ENCODE results near the gene IFI27L1.

The IFI27L1 gene

GRCh38 chr14:94115631-94116030 lies 34.5 kb downstream of the IFI27L1 start:
- DNase-seq = no peak

DNA sequence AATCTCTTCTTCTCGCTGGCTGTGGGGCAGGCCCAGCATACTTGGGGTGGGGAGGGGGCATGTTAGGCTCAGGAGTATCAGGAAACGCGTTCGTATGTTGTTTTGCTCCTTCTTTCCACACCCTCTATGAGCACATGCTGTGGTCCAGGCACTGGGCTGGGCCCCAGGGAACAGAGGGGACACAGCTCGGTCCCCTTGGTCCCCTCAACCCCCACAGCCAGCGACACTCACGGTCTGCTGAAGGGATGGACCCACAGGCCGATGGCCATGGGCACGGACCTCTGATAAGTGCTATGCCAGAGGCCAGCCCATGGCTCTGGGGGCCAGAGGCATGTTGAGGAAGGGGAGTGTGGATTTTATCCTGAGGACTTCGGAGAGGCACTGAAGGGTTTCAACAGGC lies 35.6 kb downstream of the IFI27L1 start:
- no peak for DNase-seq

DNA sequence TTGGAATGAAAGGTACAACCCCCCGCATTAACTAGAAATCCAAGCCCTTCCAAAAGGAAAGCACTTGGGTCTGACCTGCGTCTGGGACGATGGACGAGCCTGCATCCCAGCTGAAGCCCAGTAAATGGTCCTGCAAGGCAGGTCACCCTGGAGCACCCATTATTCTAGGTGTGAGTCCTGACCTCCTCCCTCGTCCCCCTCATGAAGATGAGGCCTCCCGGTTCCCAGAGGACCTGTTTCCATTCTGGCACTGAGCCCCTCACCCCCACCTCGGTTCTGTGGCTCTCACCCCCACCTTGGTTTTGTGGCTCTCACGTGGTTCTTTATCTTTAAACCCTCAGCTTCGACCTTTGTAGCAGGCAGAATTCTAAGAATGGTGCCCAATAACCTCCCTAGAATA lies 36.7 kb downstream of the IFI27L1 start:
- DNase-seq = no peak

DNA sequence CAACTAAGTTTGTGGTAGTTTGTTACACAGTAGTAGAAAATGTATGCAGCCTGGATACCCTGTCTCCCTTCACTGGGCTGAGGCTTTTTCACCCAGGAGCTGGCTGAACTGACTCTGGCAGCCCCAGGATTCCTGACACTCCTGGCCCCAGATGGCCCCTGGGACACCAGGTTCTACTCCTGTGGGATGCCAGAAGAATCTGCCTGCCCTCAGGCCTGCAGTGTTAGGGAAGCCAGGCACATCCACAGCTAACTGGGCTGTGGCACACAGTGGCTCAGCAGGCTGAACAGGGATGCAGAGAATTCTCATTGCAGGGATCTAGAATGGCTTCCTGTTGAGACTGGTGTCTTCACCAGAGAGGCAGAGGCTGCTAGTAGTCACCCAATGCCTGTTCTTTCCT lies 38.0 kb downstream of the IFI27L1 start:
- no peak for DNase-seq

GRCh38 chr14:94120667-94121340 lies 39.7 kb downstream of the IFI27L1 start:
- DNase-seq = no peak

DNA sequence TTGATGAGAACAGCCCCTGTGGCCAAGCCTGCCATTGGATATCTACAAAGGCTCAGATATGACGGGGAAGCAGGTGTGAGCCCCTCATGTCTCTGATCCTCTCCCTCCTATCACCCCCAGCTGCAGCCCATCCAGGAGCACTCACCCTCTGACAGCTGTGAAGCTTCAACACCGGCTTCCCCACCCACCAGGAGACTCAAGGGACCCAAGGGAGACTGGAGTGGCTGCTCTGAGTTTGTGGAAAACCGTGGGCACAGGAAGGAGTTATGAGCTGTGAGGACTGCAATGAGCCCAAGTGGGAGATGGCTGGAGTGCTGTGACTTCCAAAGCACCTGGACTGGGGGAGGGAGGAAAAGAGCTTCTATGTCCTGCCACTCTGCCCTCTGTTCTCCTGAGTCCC lies 40.4 kb downstream of the IFI27L1 start:
- no peak for DNase-seq

- DNase-seq = no peak
These were observed 41.3 kb downstream of the IFI27L1 start for GRCh38 chr14:94122438-94122837.

GRCh38 chr14:94123296-94123695 lies 42.2 kb downstream of the IFI27L1 start:
- DNase-seq = no peak

DNA sequence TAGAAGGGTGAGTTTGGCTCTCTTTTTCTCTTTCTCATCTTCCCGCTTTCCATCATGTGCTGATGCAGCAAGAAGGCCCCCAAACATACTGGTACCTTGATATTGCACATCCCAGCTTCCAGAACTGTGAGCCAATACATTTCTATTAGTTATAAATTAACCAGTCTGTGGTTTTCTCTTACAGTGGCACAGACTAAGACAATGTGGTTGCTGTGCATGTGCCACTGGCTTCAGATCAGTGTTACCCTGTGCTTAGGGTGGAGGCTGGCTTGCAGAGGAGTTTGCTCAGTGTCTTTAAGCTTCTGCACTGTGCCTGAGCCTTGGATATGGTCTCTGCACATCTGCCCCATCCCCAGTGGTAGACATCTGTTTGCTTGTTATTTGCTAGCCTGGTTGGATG lies 42.8 kb downstream of the IFI27L1 start:
- DNase-seq = no peak

GRCh38 chr14:94124582-94125377 lies 43.7 kb downstream of the IFI27L1 start:
- DNase-seq = no peak

GRCh38 chr14:94125659-94126418 lies 44.7 kb downstream of the IFI27L1 start:
- DNase-seq = no peak

- no peak for DNase-seq
These were observed 45.2 kb downstream of the IFI27L1 start for GRCh38 chr14:94126419-94126677.

DNA sequence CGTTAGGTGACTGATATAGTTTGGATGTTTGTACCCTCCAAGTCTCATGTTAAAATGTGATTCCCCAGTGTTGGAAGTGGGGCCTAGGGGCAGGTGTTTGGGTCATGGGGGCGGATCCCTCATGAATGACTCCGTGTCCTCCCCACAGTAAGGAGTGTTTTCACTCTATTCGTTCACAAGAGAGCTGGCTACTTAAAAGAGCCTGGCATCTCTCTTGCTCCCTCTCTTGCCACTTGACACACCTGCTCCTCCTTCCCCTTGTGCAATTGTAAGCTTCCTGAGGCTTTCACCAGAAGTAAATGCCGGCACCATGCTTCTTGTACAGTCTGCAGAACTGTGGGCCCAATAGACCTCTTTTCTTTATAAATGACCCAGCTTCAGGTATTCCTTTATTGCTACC lies 45.7 kb downstream of the IFI27L1 start:
- no peak for DNase-seq

GRCh38 chr14:94127330-94127729 lies 46.2 kb downstream of the IFI27L1 start:
- no peak for DNase-seq

GRCh38 chr14:94128216-94128839 lies 47.2 kb downstream of the IFI27L1 start:
- no peak for DNase-seq

DNA sequence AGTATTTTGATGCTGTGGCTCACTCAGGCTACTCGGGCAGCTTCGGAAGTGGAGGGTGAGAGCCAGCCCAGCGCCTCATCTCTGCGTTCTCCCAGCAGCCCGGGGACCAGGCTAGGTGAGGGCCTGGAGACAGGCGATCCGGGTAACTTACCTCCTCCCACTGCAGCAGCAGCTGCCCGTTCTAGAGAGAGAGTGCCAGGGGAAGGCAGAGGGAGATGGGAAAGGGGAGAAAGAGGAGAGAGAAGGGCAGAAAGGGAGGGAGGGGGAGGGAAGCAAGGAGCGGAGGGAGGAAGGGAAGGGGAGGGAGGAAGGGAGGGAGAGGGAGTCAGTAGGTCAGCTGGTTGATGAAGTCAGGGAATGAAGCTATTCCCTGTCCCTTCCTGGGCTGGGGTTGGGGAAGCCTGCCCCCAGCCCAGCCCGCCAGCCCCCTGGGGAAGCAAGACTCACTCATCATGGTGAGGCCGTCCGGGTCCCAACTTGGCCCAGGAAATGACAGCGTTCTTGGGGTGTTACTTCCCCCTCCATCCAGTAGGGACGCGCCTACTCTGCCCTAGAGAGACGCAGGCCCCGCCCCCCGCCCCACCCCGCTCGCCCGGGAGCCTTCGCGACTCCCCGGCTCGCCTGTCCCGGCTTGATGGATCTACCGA lies 48.1 kb downstream of the IFI27L1 start, which contains the start of gene IFI27L2:
IFI27L2 (minus strand) TSS at position 494 of the 647 bp plus-strand sequence; CDS start at position 454, 40 bp downstream.
- DNase-seq = peak; percentile 82

GRCh38 chr14:94129758-94130414 lies 48.8 kb downstream of the IFI27L1 start:
- peak; percentile 71 for DNase-seq

GRCh38 chr14:94132285-94132887 lies 51.3 kb downstream of the IFI27L1 start:
- peak; percentile 86 for DNase-seq

GRCh38 chr14:94135476-94135875 lies 54.4 kb downstream of the IFI27L1 start:
- DNase-seq = no peak

GRCh38 chr14:94136575-94137331 lies 55.6 kb downstream of the IFI27L1 start:
- DNase-seq = peak; percentile 82

DNA sequence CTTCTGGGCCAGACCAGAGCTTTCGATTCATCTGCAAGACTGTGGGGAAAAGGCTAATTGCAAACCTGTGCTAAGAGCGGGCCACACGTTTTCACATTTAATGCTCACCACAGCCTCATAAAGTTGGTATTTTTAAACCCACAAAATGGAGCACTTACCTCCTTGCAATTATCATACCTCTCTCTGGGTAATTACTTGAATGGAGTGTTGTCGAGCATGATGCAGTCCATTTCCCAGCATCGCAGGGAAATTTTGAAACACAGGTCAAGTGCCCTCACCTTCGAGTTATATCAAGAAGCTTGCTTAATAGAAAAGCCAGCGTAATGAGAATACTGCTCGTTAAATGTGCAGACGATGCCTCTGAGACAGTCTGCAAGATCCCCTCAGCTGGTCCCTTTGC lies 57.1 kb downstream of the IFI27L1 start:
- DNase-seq = peak; percentile 23

All from NCI-H748 treated with DMSO at 0.1 percent for 48 hours (cell line).